ENCODE results near the gene COLEC11. TPM values are rescaled to one million over a fixed set of nuclear protein-coding genes. Genes with fewer than 3 reads are reported as not detected.

COLEC11 gene
- total RNA-seq, 1 donor from 2014 or later: not detected

DNA sequence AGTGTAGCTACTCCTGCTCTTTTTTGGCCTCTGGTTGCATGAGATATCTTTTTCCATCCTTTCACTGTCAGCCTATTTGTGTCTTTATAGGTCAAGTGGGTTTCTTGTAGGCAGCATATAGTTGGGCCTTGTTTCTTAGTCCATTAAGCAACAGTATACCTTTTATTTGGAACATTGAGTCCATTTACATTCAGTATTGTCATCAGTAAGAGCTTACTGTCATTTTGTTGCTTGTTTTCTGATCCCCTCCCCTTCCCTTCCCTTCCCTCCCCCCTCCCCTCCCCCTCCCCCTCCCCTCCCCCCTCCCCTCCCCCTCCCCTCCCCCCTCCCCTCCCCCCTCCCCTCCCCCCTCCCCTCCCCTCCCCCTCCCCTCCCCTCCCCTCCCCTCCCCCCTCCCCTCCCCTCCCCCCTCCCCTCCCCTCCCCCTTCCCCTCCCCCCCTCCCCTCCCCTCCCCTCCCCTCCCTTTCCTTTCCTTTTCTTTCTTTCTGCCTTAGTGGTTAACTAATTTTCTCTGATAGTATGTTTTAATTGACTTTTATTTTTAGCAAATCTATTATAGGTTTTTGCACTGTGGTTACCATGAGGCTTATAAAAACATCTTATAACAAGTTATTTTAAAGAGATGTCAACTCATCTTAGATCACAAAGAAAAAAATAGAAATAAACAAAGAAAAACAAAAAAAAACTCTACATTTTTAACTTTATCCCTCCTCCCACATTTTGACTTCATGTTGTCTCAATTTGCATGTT lies 95.3 kb downstream of the COLEC11 start:
- no peak for DNase-seq (ENCODE audit: low spot score, unreplicated experiment)
- no peaks in the 10 kb centered on the region for H3K4me1 Mint-ChIP-seq (ENCODE audit: low read depth)
- peaks cover 11% of the 10 kb centered on the region for H3K27me3 Mint-ChIP-seq
- H3K36me3 Mint-ChIP-seq (ENCODE audit: insufficient read depth): no peaks in the 10 kb centered on the region
- peaks cover 6% of the 10 kb centered on the region for H3K9me3 Mint-ChIP-seq (ENCODE audit: low read depth)
- TF ChIP-seq, protein P1, sequence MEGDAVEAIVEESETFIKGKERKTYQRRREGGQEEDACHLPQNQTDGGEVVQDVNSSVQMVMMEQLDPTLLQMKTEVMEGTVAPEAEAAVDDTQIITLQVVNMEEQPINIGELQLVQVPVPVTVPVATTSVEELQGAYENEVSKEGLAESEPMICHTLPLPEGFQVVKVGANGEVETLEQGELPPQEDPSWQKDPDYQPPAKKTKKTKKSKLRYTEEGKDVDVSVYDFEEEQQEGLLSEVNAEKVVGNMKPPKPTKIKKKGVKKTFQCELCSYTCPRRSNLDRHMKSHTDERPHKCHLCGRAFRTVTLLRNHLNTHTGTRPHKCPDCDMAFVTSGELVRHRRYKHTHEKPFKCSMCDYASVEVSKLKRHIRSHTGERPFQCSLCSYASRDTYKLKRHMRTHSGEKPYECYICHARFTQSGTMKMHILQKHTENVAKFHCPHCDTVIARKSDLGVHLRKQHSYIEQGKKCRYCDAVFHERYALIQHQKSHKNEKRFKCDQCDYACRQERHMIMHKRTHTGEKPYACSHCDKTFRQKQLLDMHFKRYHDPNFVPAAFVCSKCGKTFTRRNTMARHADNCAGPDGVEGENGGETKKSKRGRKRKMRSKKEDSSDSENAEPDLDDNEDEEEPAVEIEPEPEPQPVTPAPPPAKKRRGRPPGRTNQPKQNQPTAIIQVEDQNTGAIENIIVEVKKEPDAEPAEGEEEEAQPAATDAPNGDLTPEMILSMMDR (IDR thresholded peaks at IDR 0.05; ENCODE audit: unreplicated experiment): no peak
- H3K27ac Mint-ChIP-seq: no peak overlapping the region
- H3K4me3 Mint-ChIP-seq (ENCODE audit: low read depth): no peak overlapping the region

GRCh38 chr2:3692375-3692774 lies 97.5 kb downstream of the COLEC11 start:
- no peaks in the 10 kb centered on the region for H3K36me3 Mint-ChIP-seq (ENCODE audit: insufficient read depth)
- no peak overlapping the region for H3K4me3 Mint-ChIP-seq (ENCODE audit: low read depth)
- no peak overlapping the region for H3K27ac Mint-ChIP-seq
- H3K9me3 Mint-ChIP-seq (ENCODE audit: low read depth): peaks cover 5% of the 10 kb centered on the region
- H3K4me1 Mint-ChIP-seq (ENCODE audit: low read depth): no peaks in the 10 kb centered on the region
- TF ChIP-seq, protein P1 (IDR thresholded peaks at IDR 0.05; ENCODE audit: unreplicated experiment): peak; percentile 63
- DNase-seq (ENCODE audit: low spot score, unreplicated experiment): no peak
- peaks cover 12% of the 10 kb centered on the region for H3K27me3 Mint-ChIP-seq

Other genes with a start within 250 kb of the COLEC11 start
- 32.0 and 36.2 TPM in 2 replicates for gene EIPR1, start 217.3 kb upstream of the COLEC11 start, total RNA-seq
- gene TRAPPC12, start 215.4 kb upstream of the COLEC11 start, total RNA-seq: 112 and 121 TPM in 2 replicates
- 41.8 and 46.6 TPM in 2 replicates for gene ADI1, start 75.6 kb upstream of the COLEC11 start, total RNA-seq
- gene RNASEH1, start 36.8 kb upstream of the COLEC11 start, total RNA-seq: 18.5 and 21.8 TPM in 2 replicates
- 1,422 and 1,517 TPM in 2 replicates for gene RPS7, start 19.9 kb upstream of the COLEC11 start, total RNA-seq
- gene ALLC, start 63.1 kb downstream of the COLEC11 start, total RNA-seq: 0.16 TPM in 1 of 2 replicates, not detected in the other
- not detected in 2 replicates for gene DCDC2C, start 108.5 kb downstream of the COLEC11 start, total RNA-seq